ENCODE results near the gene L3MBTL3. TPM values are rescaled to one million over a fixed set of nuclear protein-coding genes. Genes with fewer than 3 reads are reported as not detected.

The L3MBTL3 gene
- total and polyA plus RNA-seq, 10 of the 15 experiments (the other 5 are each of a cell fraction or from before 2014, with no cell fraction given): 0.71 to 9.4 (median 6.2) TPM

GRCh38 chr6:130033949-130034348, 15.6 kb downstream of the L3MBTL3 start:
- no TSS peak for BruUV-seq (replicated peaks)
- FAIRE-seq (no peak), DNase-seq (ENCODE audit: low read depth, low spot score) (no peak), ATAC-seq (no peak)
- no peaks in the 10 kb centered on the region for H3K36me3 ChIP-seq (ENCODE audit: control insufficient read depth in 2 of 2, insufficient read depth in 2 of 2, low read length in 1 of 2)
- 97% methylated on average over 5 of the region's 5 CpGs for WGBS (ENCODE audit: insufficient coverage, insufficient replicate concordance, low lambda C conversion rate, missing lambda C conversion rate)
- ChIA-PET SMC1A (ENCODE audit: uncharacterized antibody, unreplicated experiment) (no interaction called here), RAD21 (ENCODE audit: unreplicated experiment) (no interaction called here), POLR2A (no interaction called here), CTCF (no interaction called here)
- H3K27me3 ChIP-seq (replicated peaks in 1 of 2; ENCODE audit: control insufficient read depth in 2 of 2, insufficient read depth in 2 of 2, low read length in 1 of 2): no peaks in the 10 kb centered on the region
- H4K20me1 ChIP-seq (ENCODE audit: control insufficient read depth, insufficient read depth): no peaks in the 10 kb centered on the region
- in situ Hi-C loops (cut with MboI): no loop called here
- no peak overlapping the region for H3K4me2 ChIP-seq (ENCODE audit: control insufficient read depth, insufficient read depth)
- no peak overlapping the region for H3K27ac ChIP-seq (ENCODE audit: control insufficient read depth, insufficient read depth)
- no peaks in the 10 kb centered on the region for H3K9me3 ChIP-seq (replicated peaks; ENCODE audit: control insufficient read depth, insufficient read depth, low read length)
- no peaks in the 10 kb centered on the region for H3K4me1 ChIP-seq (ENCODE audit: control insufficient read depth, insufficient read depth, low read length)
- intact Hi-C loops (cut with micrococcal nuclease; ENCODE audit: unreplicated experiment): loop anchor here (10.0 kb wide), 1 partner anchor 721 kb away; no protein-coding TSS in a partner anchor
- TF ChIP-seq ZNF24 (IDR thresholded peaks at IDR 0.05): no peak
- H3K9ac ChIP-seq (ENCODE audit: control insufficient read depth, insufficient read depth, low read length): no peak overlapping the region
- no peak overlapping the region for H2AFZ ChIP-seq (ENCODE audit: control insufficient read depth, low read depth, low read length)
- no peak overlapping the region for H3K4me3 ChIP-seq
- no peaks in the 10 kb centered on the region for H3K79me2 ChIP-seq (ENCODE audit: control insufficient read depth, insufficient read depth, low read length)

- SMC1A ChIA-PET (ENCODE audit: uncharacterized antibody, unreplicated experiment): no interaction called here
- CTCF ChIA-PET: no interaction called here
- Histone ChIP-seq H3K9me3 (replicated peaks; ENCODE audit: control insufficient read depth, insufficient read depth, low read length) (no peaks in the 10 kb centered on the region), H3K36me3 (ENCODE audit: control insufficient read depth in 2 of 2, insufficient read depth in 2 of 2, low read length in 1 of 2) (no peaks in the 10 kb centered on the region), H2AFZ (ENCODE audit: control insufficient read depth, low read depth, low read length) (no peak overlapping the region), H3K27ac (ENCODE audit: control insufficient read depth, insufficient read depth) (no peak overlapping the region), H3K9ac (ENCODE audit: control insufficient read depth, insufficient read depth, low read length) (no peak overlapping the region), H3K4me1 (ENCODE audit: control insufficient read depth, insufficient read depth, low read length) (no peaks in the 10 kb centered on the region), H3K27me3 (replicated peaks in 1 of 2; ENCODE audit: control insufficient read depth in 2 of 2, insufficient read depth in 2 of 2, low read length in 1 of 2) (no peaks in the 10 kb centered on the region), H3K4me3 (no peak overlapping the region), H3K79me2 (ENCODE audit: control insufficient read depth, insufficient read depth, low read length) (no peaks in the 10 kb centered on the region), H3K4me2 (ENCODE audit: control insufficient read depth, insufficient read depth) (no peak overlapping the region), H4K20me1 (ENCODE audit: control insufficient read depth, insufficient read depth) (no peaks in the 10 kb centered on the region)
- 84% methylated on average over 11 of the region's 11 CpGs for WGBS (ENCODE audit: insufficient coverage, insufficient replicate concordance, low lambda C conversion rate, missing lambda C conversion rate)
- no peak for DNase-seq (ENCODE audit: low read depth, low spot score)
- RAD21 ChIA-PET (ENCODE audit: unreplicated experiment): no interaction called here
- in situ Hi-C loops (cut with MboI): no loop called here
- intact Hi-C loops (cut with micrococcal nuclease; ENCODE audit: unreplicated experiment): loop anchor here (10.0 kb wide), 1 partner anchor 720 kb away; no protein-coding TSS in a partner anchor
- no TSS peak for BruUV-seq (replicated peaks)
- ATAC-seq: peak; percentile 41
- FAIRE-seq: no peak
- POLR2A ChIA-PET: no interaction called here
- TF ChIP-seq ZZZ3 (IDR thresholded peaks at IDR 0.05; ENCODE audit: control insufficient read depth, insufficient read length, low read depth): no peak
- no peak for TF ChIP-seq BCL3 (IDR thresholded peaks at IDR 0.05; ENCODE audit: borderline replicate concordance, insufficient read depth, low read depth, low read length, poor library complexity, severe bottlenecking)
- no peak for TF ChIP-seq IRF3 (IDR thresholded peaks at IDR 0.05)
- TF ChIP-seq USF1 (IDR thresholded peaks at IDR 0.05; ENCODE audit: borderline replicate concordance, extremely low read length, insufficient read depth, low read depth, low read length): no peak
- no peak for TF ChIP-seq SREBF2 (IDR thresholded peaks at IDR 0.05; ENCODE audit: low read length)
- no peak for TF ChIP-seq ZBTB40 (IDR thresholded peaks at IDR 0.05; ENCODE audit: borderline replicate concordance)
Measured at GRCh38 chr6:130034378-130035146, 16.2 kb downstream of the L3MBTL3 start.
